HG03196 (cell line): Measurements from ENCODE around the gene SSU72.
"Not testable (repeated sequence)": the region's sequence is repeated elsewhere in the genome, so short reads cannot be mapped to it uniquely, and the experiment has no call there.

ENCODE experiments used
- ATAC-seq: cut with Tn5 transposase; IDR thresholded peaks from one replicate; pipeline ENCODE4 v1.9.1; 2021; ENCODE audit not compliant: unreplicated experiment

Gene SSU72

GRCh38 chr1:1509465-1509850 is 65.2 kb downstream of the SSU72 start:
- ATAC-seq = not testable (repeated sequence)

DNA sequence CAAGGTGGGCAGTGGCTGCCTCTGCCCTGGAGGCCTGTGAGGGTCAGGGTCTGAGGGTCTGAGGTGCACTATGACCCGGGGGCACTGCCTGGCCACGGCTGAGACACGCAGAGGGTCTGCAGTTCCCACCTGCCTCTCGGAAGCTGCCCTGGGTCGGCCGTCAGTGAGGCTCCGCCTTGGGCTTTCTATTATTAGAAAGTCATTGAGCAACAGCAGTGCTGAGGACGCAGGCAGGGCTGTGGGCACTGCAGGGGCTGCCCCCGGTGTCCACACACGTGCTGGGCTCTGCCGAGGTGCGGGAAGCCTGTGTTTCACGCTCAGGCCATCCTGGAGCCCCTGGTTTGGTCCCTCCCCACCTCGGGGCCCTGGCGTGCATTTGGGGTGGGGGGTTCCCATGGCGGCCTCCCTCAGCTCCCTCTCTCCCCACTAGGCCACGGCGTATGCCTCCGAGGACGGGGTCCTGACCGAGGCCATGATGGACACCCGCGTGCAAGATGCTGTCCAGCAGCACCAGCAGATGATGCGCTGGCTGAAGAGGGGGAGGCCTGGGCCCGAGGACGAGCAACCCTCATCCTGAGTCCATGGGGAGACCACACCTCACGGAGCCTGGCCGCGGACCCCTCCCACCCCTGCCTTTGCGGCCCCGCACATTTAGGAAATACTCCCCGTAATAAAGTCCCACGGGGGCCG is 65.7 kb downstream of the SSU72 start:
- not testable (repeated sequence) for ATAC-seq

GRCh38 chr1:1507305-1507704 is 67.4 kb downstream of the SSU72 start:
- no peak for ATAC-seq

GRCh38 chr1:1505801-1506200 is 68.9 kb downstream of the SSU72 start:
- ATAC-seq = not testable (repeated sequence)

GRCh38 chr1:1505366-1505798 is 69.3 kb downstream of the SSU72 start:
- not testable (repeated sequence) for ATAC-seq

DNA sequence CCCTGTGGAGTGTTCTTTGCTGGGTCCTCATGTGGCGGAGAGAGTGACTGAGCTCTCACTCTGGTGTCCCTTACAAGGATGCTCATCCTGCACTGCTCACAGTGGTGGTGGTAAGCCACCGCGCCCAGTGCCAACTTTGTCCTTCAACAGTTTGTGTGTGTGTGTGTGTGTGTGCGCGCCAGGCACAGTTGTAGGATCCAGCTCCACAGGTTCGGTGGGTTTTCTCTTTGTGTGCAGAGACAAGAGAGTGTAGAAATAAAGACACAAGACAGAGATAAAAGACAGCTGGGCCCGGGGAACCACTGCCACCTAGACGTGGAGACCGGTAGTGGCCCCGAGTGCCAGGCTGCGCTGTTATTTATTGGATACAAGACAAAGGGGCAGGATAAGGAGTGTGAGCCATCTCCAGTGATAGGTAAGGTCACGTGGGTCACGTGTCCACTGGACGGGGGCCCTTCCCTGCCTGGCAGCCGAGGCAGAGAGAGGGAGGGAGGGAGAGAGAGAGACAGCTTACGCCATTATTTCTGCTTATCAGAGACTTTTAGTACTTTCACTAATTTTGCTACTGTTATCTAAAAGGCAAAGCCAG is 69.8 kb downstream of the SSU72 start:
- not testable (repeated sequence) for ATAC-seq

- ATAC-seq = not testable (repeated sequence)
Measured at GRCh38 chr1:1495461-1495975, 79.1 kb downstream of the SSU72 start.

- ATAC-seq = not testable (repeated sequence)
Measured at GRCh38 chr1:1494311-1494710, 80.4 kb downstream of the SSU72 start.
